Endothelial cell of umbilical vein (primary cell): ENCODE results near the gene DRAM1. TPM values are rescaled to one million over a fixed set of nuclear protein-coding genes. Genes with fewer than 3 reads are reported as not detected.

ENCODE experiments used
- BruUV-seq: library from RNA; stranded (reverse); fragments of 400-500 nt; replicated peaks from 2 replicates; lab custom pipeline; 2021; lab: Mats Ljungman, UMichigan
- CTCF ChIA-PET: fragments of 300-600, 350-600 bp; sonication (Branson Sonifier 250); formaldehyde crosslinking; loops from one replicate; lab custom pipeline; 2021; ENCODE audit warnings: antibody characterized with exemption, inconsistent platforms; lab: Charles Lee
- POLR2A ChIA-PET: fragments of 300-600, 350-600 bp; sonication (Branson Sonifier 250); formaldehyde crosslinking; loops from one replicate; lab custom pipeline; 2021; ENCODE audit warnings: antibody characterized with exemption, inconsistent platforms; lab: Charles Lee
- DNase-seq: peaks from one replicate; pipeline ENCODE4 v3.0.0-alpha.2; 2011; ENCODE audit warnings: low read depth, low spot score
- FAIRE-seq: peaks from 2 replicates; lab custom pipeline; 2011; peaks lifted over from hg19 to GRCh38; lab: Jason Lieb, UNC
- H2AFZ ChIP-seq: 2 replicates; pipeline ENCODE4 v1.6.0; 2012; ENCODE audit warnings: low read depth, low read length, control low read depth, inconsistent platforms
- H3K27ac ChIP-seq: 2 replicates; pipeline ENCODE4 v1.5.1; 2011; ENCODE audit warnings: low read depth, mild to moderate bottlenecking, control low read depth, low read length, moderate library complexity; ENCODE audit not compliant: insufficient read depth
- H3K27me3 ChIP-seq, 2 experiments: 2 replicates each; pipeline versions ENCODE4 v1.6.0 to v1.6.1; 2011; ENCODE audit warnings: low read length in 2 of 2, mixed read lengths in 1 of 2; ENCODE audit not compliant: control insufficient read depth in 2 of 2, insufficient read depth in 2 of 2
- H3K36me3 ChIP-seq, 2 experiments: 2 replicates in 1 of 2; 3 replicates in 1 of 2; pipeline ENCODE4 v1.5.1; 2011; ENCODE audit warnings: low read length in 2 of 2, mild to moderate bottlenecking in 1 of 2, moderate library complexity in 1 of 2; ENCODE audit not compliant: control insufficient read depth in 2 of 2, insufficient read depth in 2 of 2; ENCODE audit errors: extremely low read depth in 1 of 2
- H3K4me1 ChIP-seq: 3 replicates; pipeline ENCODE4 v1.5.1; 2011; ENCODE audit warnings: mild to moderate bottlenecking, low read length; ENCODE audit not compliant: control insufficient read depth, insufficient read depth; ENCODE audit errors: extremely low read depth
- H3K4me2 ChIP-seq: 2 replicates; pipeline ENCODE4 v1.6.1; 2011; ENCODE audit warnings: low read length, control low read depth, mixed read lengths; ENCODE audit not compliant: insufficient read depth
- H3K4me3 ChIP-seq, 3 experiments: fragments of 200-600 bp in 1 of 3; sonication (generic), shearing (Covaris generic) in 1 of 3; replicated peaks in 1 of 3; 2 replicates each; pipeline ENCODE4 v1.5.1; 2011 to 2016; ENCODE audit warnings: control low read depth in 3 of 3, low read length in 3 of 3, mild to moderate bottlenecking in 2 of 3, inconsistent platforms in 1 of 3, low read depth in 1 of 3, moderate library complexity in 1 of 3; ENCODE audit not compliant: insufficient read depth in 1 of 3
- H3K79me2 ChIP-seq: 2 replicates; pipeline ENCODE4 v1.6.0; 2012; ENCODE audit warnings: low read length, inconsistent platforms; ENCODE audit not compliant: control insufficient read depth, insufficient read depth
- H3K9ac ChIP-seq: replicated peaks from 2 replicates; pipeline ENCODE3; 2011; ENCODE audit warnings: low read length, control low read depth; ENCODE audit not compliant: insufficient read depth; ENCODE audit errors: extremely low read depth
- H3K9me1 ChIP-seq: replicated peaks from 3 replicates; pipeline ENCODE4 v1.6.0; 2011; ENCODE audit warnings: mild to moderate bottlenecking, low read length; ENCODE audit not compliant: control insufficient read depth, insufficient read depth; ENCODE audit errors: extremely low read depth
- H3K9me3 ChIP-seq: replicated peaks from 2 replicates; pipeline ENCODE4 v1.5.1; 2012; ENCODE audit warnings: low read length, inconsistent platforms; ENCODE audit not compliant: control insufficient read depth, insufficient read depth
- H4K20me1 ChIP-seq: replicated peaks from 2 replicates; pipeline ENCODE3; 2011; ENCODE audit warnings: mild to moderate bottlenecking, low read length; ENCODE audit not compliant: control insufficient read depth, insufficient read depth; ENCODE audit errors: extremely low read depth
- EZH2 ChIP-seq: IDR thresholded peaks from 2 replicates; pipeline ENCODE4 v1.6.1; 2012; ENCODE audit warnings: borderline replicate concordance, low read depth, mild to moderate bottlenecking, moderate library complexity, low read length, inconsistent platforms; ENCODE audit not compliant: severe bottlenecking
- FOS ChIP-seq: IDR thresholded peaks from 2 replicates; pipeline ENCODE4 v1.6.1; 2011; ENCODE audit warnings: mild to moderate bottlenecking, low read length, moderate library complexity, borderline replicate concordance; ENCODE audit not compliant: insufficient read depth
- GATA2 ChIP-seq: IDR thresholded peaks from 2 replicates; pipeline ENCODE4 v1.7.0; 2011; ENCODE audit warnings: low read depth, mild to moderate bottlenecking, moderate library complexity, mixed read lengths, low read length; ENCODE audit not compliant: insufficient read length, insufficient read depth
- JUN ChIP-seq: IDR thresholded peaks from 2 replicates; pipeline ENCODE4 v1.6.1; 2011; ENCODE audit warnings: borderline replicate concordance, low read depth; ENCODE audit not compliant: insufficient read length, insufficient read depth
- MYC ChIP-seq: IDR thresholded peaks from one replicate; pipeline ENCODE4 v1.6.1; 2011; ENCODE audit warnings: mild to moderate bottlenecking, low read depth, low read length
- POLR2A ChIP-seq: IDR thresholded peaks from 2 replicates; pipeline ENCODE4 v1.6.1; 2012; ENCODE audit warnings: low read depth, mild to moderate bottlenecking, control low read depth, low read length
- POLR2AphosphoS5 ChIP-seq: IDR thresholded peaks from 2 replicates; pipeline ENCODE4 v1.6.1; 2012; ENCODE audit warnings: low read depth, mild to moderate bottlenecking, control low read depth, low read length, moderate library complexity; ENCODE audit not compliant: insufficient read depth
- dilution Hi-C: fragments of 300-500 bp; cut with MboI; formaldehyde crosslinking; loops from one replicate; pipeline ENCODE4 v1.15.0; 2019; ENCODE audit warnings: low sequenced_read_pairs; ENCODE audit not compliant: extremely low pct_ligation_motif_present
- intact Hi-C: fragments of 100-400 bp; cut with micrococcal nuclease; formaldehyde crosslinking; loops from one replicate; pipeline ENCODE4 v1.10.0; 2022
- polyA plus RNA-seq, 4 experiments: library from polyadenylated mRNA; depleted of rRNA in 3 of 4; stranded (reverse) in 3 of 4; unstranded in 1 of 4; fragments of >200 nt; gene quantifications; 2 replicates each; pipeline versions ENCODE4 v1.2.1 to v1.2.3, GENCODE V29; 2011 to 2012; ENCODE audit warnings: missing spikeins in 1 of 4
- total RNA-seq: library from RNA; stranded (reverse); gene quantifications from 2 replicates; pipeline ENCODE4 v1.2.3, GENCODE V29; 2021
- TF ChIP-seq, protein P1 (sequence below), 2 donors: IDR thresholded peaks; 1 replicate in 1 of 2; 2 replicates in 1 of 2; pipeline ENCODE4 v1.5.1; 2011; ENCODE audit warnings: low read length in 2 of 2, mild to moderate bottlenecking in 2 of 2, moderate library complexity in 2 of 2, control low read depth in 1 of 2, inconsistent platforms in 1 of 2, low read depth in 1 of 2; ENCODE audit not compliant: insufficient read depth in 1 of 2; ENCODE audit errors: extremely low read depth in 1 of 2
- TF ChIP-seq, protein P2 (sequence below): IDR thresholded peaks from 2 replicates; pipeline ENCODE4 v1.6.1; 2011; ENCODE audit not compliant: insufficient read depth, insufficient read length

DRAM1 gene
- total and polyA plus RNA-seq, 2 donors (not counting 3 experiments of a cell fraction or from before 2014, with no cell fraction given) = 24.6 to 46.3 TPM

DNA sequence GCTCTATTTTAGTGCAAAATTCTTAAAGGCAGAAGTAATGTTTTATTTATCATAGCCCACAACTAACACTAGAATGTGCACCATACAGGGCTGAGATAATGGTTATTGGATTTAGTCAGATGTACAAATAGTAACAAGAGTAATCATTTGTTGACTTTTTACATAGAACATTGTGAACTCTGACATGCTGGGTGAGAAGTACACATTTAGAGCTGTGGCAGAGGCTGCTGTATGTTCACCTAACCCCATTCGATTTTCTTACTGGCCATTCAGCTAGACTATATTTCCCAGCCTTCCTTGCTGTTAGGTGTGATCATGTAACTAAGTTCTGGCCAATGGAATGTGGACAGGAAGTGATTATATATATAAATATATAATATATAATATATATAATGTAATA lies 89.1 kb downstream of the DRAM1 start:
- dilution Hi-C loops = no loop called here

DNA sequence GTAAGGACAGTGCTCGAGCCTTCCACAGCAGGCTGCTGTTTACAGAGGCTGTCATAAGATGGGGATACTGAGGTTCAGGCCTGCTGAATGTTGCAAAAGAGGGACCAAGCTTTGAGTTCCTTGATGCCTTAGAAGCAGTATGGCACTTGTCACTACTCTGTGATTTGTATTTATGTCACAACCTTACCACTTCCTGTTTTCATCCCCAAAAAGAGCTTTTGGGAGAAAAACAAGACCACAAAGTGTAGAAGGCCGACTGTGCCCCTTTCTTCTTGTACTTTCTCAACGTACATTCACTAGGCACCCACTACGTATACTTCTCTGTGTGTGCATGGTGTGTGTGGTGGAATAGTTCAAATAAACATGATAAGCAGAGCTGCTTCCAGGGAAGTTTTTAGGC lies 90.1 kb downstream of the DRAM1 start:
- no peak overlapping the region for H3K4me3 ChIP-seq
- no peak overlapping the region for H3K4me2 ChIP-seq
- H3K36me3 ChIP-seq = no peaks in the 10 kb centered on the region
- no peaks in the 10 kb centered on the region for H3K27me3 ChIP-seq
- DNase-seq = no peak
- FAIRE-seq = no peak
- H3K9me3 ChIP-seq = no peaks in the 10 kb centered on the region
- no peak overlapping the region for H2AFZ ChIP-seq
- no peak overlapping the region for H3K9ac ChIP-seq
- H3K27ac ChIP-seq = no peak overlapping the region
- H3K79me2 ChIP-seq = no peaks in the 10 kb centered on the region
- no peaks in the 10 kb centered on the region for H3K9me1 ChIP-seq
- intact Hi-C loops = no loop called here
- ChIA-PET CTCF (interaction anchor here (2.9 kb wide), 1 partner anchor 10 kb away, joined by 6 read pairs; no protein-coding TSS in a partner anchor), POLR2A (no interaction called here)
- TF ChIP-seq GATA2 (no peak), MYC (no peak), POLR2A (no peak), POLR2AphosphoS5 (no peak), FOS (no peak), JUN (no peak), EZH2 (no peak)
- TF ChIP-seq, protein P1, sequence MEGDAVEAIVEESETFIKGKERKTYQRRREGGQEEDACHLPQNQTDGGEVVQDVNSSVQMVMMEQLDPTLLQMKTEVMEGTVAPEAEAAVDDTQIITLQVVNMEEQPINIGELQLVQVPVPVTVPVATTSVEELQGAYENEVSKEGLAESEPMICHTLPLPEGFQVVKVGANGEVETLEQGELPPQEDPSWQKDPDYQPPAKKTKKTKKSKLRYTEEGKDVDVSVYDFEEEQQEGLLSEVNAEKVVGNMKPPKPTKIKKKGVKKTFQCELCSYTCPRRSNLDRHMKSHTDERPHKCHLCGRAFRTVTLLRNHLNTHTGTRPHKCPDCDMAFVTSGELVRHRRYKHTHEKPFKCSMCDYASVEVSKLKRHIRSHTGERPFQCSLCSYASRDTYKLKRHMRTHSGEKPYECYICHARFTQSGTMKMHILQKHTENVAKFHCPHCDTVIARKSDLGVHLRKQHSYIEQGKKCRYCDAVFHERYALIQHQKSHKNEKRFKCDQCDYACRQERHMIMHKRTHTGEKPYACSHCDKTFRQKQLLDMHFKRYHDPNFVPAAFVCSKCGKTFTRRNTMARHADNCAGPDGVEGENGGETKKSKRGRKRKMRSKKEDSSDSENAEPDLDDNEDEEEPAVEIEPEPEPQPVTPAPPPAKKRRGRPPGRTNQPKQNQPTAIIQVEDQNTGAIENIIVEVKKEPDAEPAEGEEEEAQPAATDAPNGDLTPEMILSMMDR (IDR thresholded peaks at IDR 0.05; ENCODE audit: extremely low read depth in 1 of 2, insufficient read depth in 1 of 2, low read depth in 1 of 2, low read length in 2 of 2) = no peak
- TF ChIP-seq, protein P2, sequence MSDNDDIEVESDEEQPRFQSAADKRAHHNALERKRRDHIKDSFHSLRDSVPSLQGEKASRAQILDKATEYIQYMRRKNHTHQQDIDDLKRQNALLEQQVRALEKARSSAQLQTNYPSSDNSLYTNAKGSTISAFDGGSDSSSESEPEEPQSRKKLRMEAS = no peak
- dilution Hi-C loops = no loop called here
- H4K20me1 ChIP-seq = no peaks in the 10 kb centered on the region
- H3K4me1 ChIP-seq = no peaks in the 10 kb centered on the region
- BruUV-seq = no TSS peak

More for the DNA sequence above, 89.1 kb downstream of the DRAM1 start:
- H4K20me1 ChIP-seq = no peaks in the 10 kb centered on the region
- H3K9me1 ChIP-seq = no peaks in the 10 kb centered on the region
- ChIA-PET CTCF (interaction anchor here (0.7 to 2.9 kb wide), 2 partner anchors 9 to 59 kb away, joined by 5 to 6 read pairs; no protein-coding TSS in a partner anchor), POLR2A (no interaction called here)
- H3K4me2 ChIP-seq = no peak overlapping the region
- H3K27ac ChIP-seq = no peak overlapping the region
- FAIRE-seq = no peak
- H3K4me3 ChIP-seq = no peak overlapping the region
- H3K9ac ChIP-seq = no peak overlapping the region
- no peaks in the 10 kb centered on the region for H3K79me2 ChIP-seq
- no peak overlapping the region for H2AFZ ChIP-seq
- TF ChIP-seq FOS (no peak), POLR2A (no peak)
- TF ChIP-seq, protein P1 (IDR thresholded peaks at IDR 0.05; ENCODE audit: extremely low read depth in 1 of 2, insufficient read depth in 1 of 2, low read depth in 1 of 2, low read length in 2 of 2) = no peak
- no peaks in the 10 kb centered on the region for H3K36me3 ChIP-seq
- no peaks in the 10 kb centered on the region for H3K4me1 ChIP-seq
- BruUV-seq = no TSS peak
- DNase-seq = no peak
- H3K9me3 ChIP-seq = no peaks in the 10 kb centered on the region
- no peaks in the 10 kb centered on the region for H3K27me3 ChIP-seq
- intact Hi-C loops = no loop called here
